ENCODE data around the gene PIP5K1B.

GRCh38 chr9:68742333-68742730 is 37.3 kb downstream of the PIP5K1B start:
- TF ChIP-seq, protein P1, sequence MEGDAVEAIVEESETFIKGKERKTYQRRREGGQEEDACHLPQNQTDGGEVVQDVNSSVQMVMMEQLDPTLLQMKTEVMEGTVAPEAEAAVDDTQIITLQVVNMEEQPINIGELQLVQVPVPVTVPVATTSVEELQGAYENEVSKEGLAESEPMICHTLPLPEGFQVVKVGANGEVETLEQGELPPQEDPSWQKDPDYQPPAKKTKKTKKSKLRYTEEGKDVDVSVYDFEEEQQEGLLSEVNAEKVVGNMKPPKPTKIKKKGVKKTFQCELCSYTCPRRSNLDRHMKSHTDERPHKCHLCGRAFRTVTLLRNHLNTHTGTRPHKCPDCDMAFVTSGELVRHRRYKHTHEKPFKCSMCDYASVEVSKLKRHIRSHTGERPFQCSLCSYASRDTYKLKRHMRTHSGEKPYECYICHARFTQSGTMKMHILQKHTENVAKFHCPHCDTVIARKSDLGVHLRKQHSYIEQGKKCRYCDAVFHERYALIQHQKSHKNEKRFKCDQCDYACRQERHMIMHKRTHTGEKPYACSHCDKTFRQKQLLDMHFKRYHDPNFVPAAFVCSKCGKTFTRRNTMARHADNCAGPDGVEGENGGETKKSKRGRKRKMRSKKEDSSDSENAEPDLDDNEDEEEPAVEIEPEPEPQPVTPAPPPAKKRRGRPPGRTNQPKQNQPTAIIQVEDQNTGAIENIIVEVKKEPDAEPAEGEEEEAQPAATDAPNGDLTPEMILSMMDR (IDR thresholded peaks at IDR 0.05; ENCODE audit: low read length): no peak
- TF ChIP-seq EZH2 (IDR thresholded peaks at IDR 0.05; ENCODE audit: borderline replicate concordance, low read length): no peak
